ENCODE data around the gene TIPIN.
"Not testable (repeated sequence)": the region's sequence is repeated elsewhere in the genome, so short reads cannot be mapped to it uniquely, and the experiment has no call there.

TIPIN gene

GRCh38 chr15:66356359-66357236 lies at the start of gene TIPIN:
Gene TIPIN (minus strand): TSS chr15:66356685. CDS start chr15:66352947, 3,738 bp downstream.
- DNase-seq (ENCODE audit: insufficient read length, low spot score) (peak; percentile 86), FAIRE-seq (peak; percentile 96)

- peak; percentile 57 for FAIRE-seq
These were observed 49.1 kb upstream of the TIPIN start for GRCh38 chr15:66405615-66406014.

GRCh38 chr15:66405007-66405406 lies 48.5 kb upstream of the TIPIN start:
- FAIRE-seq = no peak
- DNase-seq (ENCODE audit: insufficient read length, low spot score) = no peak

More at GRCh38 chr15:66405615-66406014, 49.1 kb upstream of the TIPIN start:
- no peak for DNase-seq (ENCODE audit: insufficient read length, low spot score)

GRCh38 chr15:66404532-66404931 lies 48.0 kb upstream of the TIPIN start:
- peak; percentile 85 for FAIRE-seq
- no peak for DNase-seq (ENCODE audit: insufficient read length, low spot score)

- no peak for DNase-seq (ENCODE audit: insufficient read length, low spot score)
- FAIRE-seq = no peak
These were observed 47.6 kb upstream of the TIPIN start for GRCh38 chr15:66404122-66404521.

GRCh38 chr15:66403323-66403722 lies 46.8 kb upstream of the TIPIN start:
- peak; percentile 11 for FAIRE-seq
- DNase-seq (ENCODE audit: insufficient read length, low spot score) = no peak

GRCh38 chr15:66402761-66403284 lies 46.3 kb upstream of the TIPIN start:
- FAIRE-seq (no peak), DNase-seq (ENCODE audit: insufficient read length, low spot score) (no peak)

GRCh38 chr15:66401130-66402021 lies 44.9 kb upstream of the TIPIN start:
- FAIRE-seq = peak; percentile 95
- no peak for DNase-seq (ENCODE audit: insufficient read length, low spot score)

- FAIRE-seq (no peak), DNase-seq (ENCODE audit: insufficient read length, low spot score) (no peak)
These were observed 43.9 kb upstream of the TIPIN start for GRCh38 chr15:66400351-66400774.

GRCh38 chr15:66399276-66399675 lies 42.8 kb upstream of the TIPIN start:
- FAIRE-seq (no peak), DNase-seq (ENCODE audit: insufficient read length, low spot score) (no peak)

- DNase-seq (ENCODE audit: insufficient read length, low spot score) (no peak), FAIRE-seq (no peak)
These were observed 38.4 kb upstream of the TIPIN start for GRCh38 chr15:66394915-66395314.

- no peak for DNase-seq (ENCODE audit: insufficient read length, low spot score)
- FAIRE-seq = no peak
These were observed 38.0 kb upstream of the TIPIN start for GRCh38 chr15:66394472-66394871.

GRCh38 chr15:66393037-66393436 lies 36.6 kb upstream of the TIPIN start:
- not testable (repeated sequence) for FAIRE-seq

GRCh38 chr15:66390678-66391077 lies 34.2 kb upstream of the TIPIN start:
- FAIRE-seq = peak; percentile 87
- no peak for DNase-seq (ENCODE audit: insufficient read length, low spot score)

More at GRCh38 chr15:66393037-66393436, 36.6 kb upstream of the TIPIN start:
- DNase-seq (ENCODE audit: insufficient read length, low spot score) = not testable (repeated sequence)

- FAIRE-seq = no peak
These were observed 33.4 kb upstream of the TIPIN start for GRCh38 chr15:66389859-66390381.

GRCh38 chr15:66389098-66389858 lies 32.8 kb upstream of the TIPIN start:
- DNase-seq (ENCODE audit: insufficient read length, low spot score) = no peak
- FAIRE-seq = peak; percentile 44

More at GRCh38 chr15:66389859-66390381, 33.4 kb upstream of the TIPIN start:
- no peak for DNase-seq (ENCODE audit: insufficient read length, low spot score)

- no peak for FAIRE-seq
- DNase-seq (ENCODE audit: insufficient read length, low spot score) = no peak
These were observed 32.1 kb upstream of the TIPIN start for GRCh38 chr15:66388576-66388975.

- peak; percentile 42 for FAIRE-seq
- DNase-seq (ENCODE audit: insufficient read length, low spot score) = no peak
These were observed 31.5 kb upstream of the TIPIN start for GRCh38 chr15:66388043-66388363.

- FAIRE-seq (peak; percentile 18), DNase-seq (ENCODE audit: insufficient read length, low spot score) (no peak)
These were observed 30.9 kb upstream of the TIPIN start for GRCh38 chr15:66387163-66388042.
